Esophagus muscularis mucosa (tissue), 4 donors: ENCODE data around the gene KRTAP5-3. TPM values are rescaled to one million over a fixed set of nuclear protein-coding genes. Genes with fewer than 3 reads are reported as not detected.
"Not testable (repeated sequence)": the region's sequence is repeated elsewhere in the genome, so short reads cannot be mapped to it uniquely, and the experiment has no call there.

Experiments used
- DNase-seq: peaks from one replicate; pipeline ENCODE4 v3.0.0-alpha.2; 2017; ENCODE audit errors: extremely low spot score
- H3K27ac ChIP-seq, 4 donors: fragments of 200-600 bp; sonication (generic); replicated peaks in 1 of 4; 1 replicate in 3 of 4; 2 replicates in 1 of 4; pipeline ENCODE4 v1.5.1; 2016 to 2019; ENCODE audit warnings: mild to moderate bottlenecking in 1 of 4
- H3K27me3 ChIP-seq, 4 donors: fragments of 200-600 bp; sonication (generic); one replicate each; pipeline versions ENCODE4 v1.5.1 to v1.6.0; 2016 to 2019
- H3K36me3 ChIP-seq, 4 donors: fragments of 200-600 bp; sonication (generic); one replicate each; pipeline ENCODE4 v1.5.1; 2016 to 2019
- H3K4me1 ChIP-seq, 4 donors: fragments of 200-600 bp; sonication (generic); one replicate each; pipeline ENCODE4 v1.5.1; 2016 to 2019
- H3K4me3 ChIP-seq, 4 donors: fragments of 200-600 bp; sonication (generic); 1 replicate in 2 of 4; 2 replicates in 2 of 4; pipeline ENCODE4 v1.5.1; 2016 to 2019; ENCODE audit warnings: mild to moderate bottlenecking in 4 of 4, moderate library complexity in 1 of 4
- H3K9me3 ChIP-seq, 4 donors: fragments of 200-600 bp; sonication (generic); 1 replicate in 3 of 4; 2 replicates in 1 of 4; pipeline ENCODE4 v1.5.1; 2016 to 2019
- EP300 ChIP-seq: sonication (generic); formaldehyde crosslinking; IDR thresholded peaks from one replicate; pipeline ENCODE4 v1.6.1; 2017; ENCODE audit warnings: antibody characterized with exemption
- POLR2A ChIP-seq: fragments of 450-650 bp; IDR thresholded peaks from one replicate; pipeline ENCODE4 v1.6.1; 2017; ENCODE audit warnings: antibody characterized with exemption, moderate library complexity, mild to moderate bottlenecking, low read depth
- POLR2AphosphoS5 ChIP-seq, 2 donors: sonication (generic); formaldehyde crosslinking; IDR thresholded peaks; one replicate each; pipeline ENCODE4 v1.6.1; 2017; ENCODE audit warnings: antibody characterized with exemption in 2 of 2
- WGBS: methylation state at CpG from one replicate; pipeline ENCODE4 v1.1.5; 2018; 5-methylcytosine and 5-hydroxymethylcytosine counted together
- intact Hi-C: fragments of 100-400 bp; cut with DNase I; formaldehyde crosslinking; loops from one replicate; pipeline ENCODE4 v1.15.1; 2023
- total RNA-seq, 4 donors: library from RNA; depleted of rRNA; stranded (reverse); fragments of >200 nt; gene quantifications; one replicate each; pipeline versions ENCODE4 v1.1.0 to v1.2.1, GENCODE V29; 2016
- TF ChIP-seq, protein P1 (sequence below), 3 experiments: fragments of 200-600 bp in 2 of 3; fragments of 450-650 bp in 1 of 3; sonication (generic) in 2 of 3; IDR thresholded peaks; one replicate each; pipeline ENCODE4 v1.5.1; 2017 to 2019; ENCODE audit warnings: antibody characterized with exemption in 3 of 3, mild to moderate bottlenecking in 2 of 3, moderate library complexity in 1 of 3

KRTAP5-3 gene
- total RNA-seq, 4 donors from 2014 or later = not detected

DNA sequence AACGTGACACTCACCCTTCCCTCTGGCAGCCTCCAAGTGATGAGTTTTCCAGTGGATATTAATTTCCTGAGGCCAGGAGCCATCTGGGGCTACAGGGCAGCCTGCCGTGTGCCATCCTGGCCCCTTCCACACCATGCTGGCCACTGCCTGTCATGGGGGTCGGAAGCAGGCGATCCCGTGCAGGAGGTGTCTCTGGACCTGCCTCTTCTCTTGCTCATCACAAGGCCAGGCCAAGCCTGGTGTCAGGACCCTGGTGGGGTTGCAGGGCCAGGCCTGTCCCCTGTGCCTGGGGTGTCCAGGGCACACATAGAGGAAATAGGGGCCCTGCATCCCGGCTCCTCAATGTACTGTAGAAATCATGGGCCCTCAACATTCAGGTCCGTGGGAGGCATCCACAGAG is 3.6 kb downstream of the KRTAP5-3 start:
- intact Hi-C loops = no loop called here
- no peak for DNase-seq

DNA sequence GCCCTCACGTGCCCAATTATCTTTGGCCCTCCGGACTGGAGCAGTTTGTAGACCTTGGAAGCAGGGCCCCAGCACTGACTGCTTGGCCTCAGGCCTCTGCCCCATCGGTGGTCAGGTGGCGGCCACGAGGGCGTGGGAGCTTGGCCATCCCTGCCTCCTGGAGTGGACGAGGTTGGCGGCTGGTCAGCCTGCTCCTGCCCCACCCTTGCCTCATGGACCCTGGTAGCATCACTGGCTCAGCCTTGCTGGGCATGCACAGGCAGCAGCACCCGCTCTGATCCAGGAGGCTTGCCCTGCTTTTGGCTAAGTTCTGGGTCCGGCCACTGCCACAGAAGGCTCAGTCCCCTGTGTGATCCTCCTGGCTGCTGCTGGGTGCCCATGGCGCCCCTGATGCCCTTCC is 4.1 kb downstream of the KRTAP5-3 start:
- no peak overlapping the region for H3K4me3 ChIP-seq
- H3K9me3 ChIP-seq = no peaks in the 10 kb centered on the region
- DNase-seq = no peak
- peaks cover 0 to 53% (median 3%) of the 10 kb centered on the region in 4 donors for H3K27me3 ChIP-seq
- intact Hi-C loops = no loop called here
- no peaks in the 10 kb centered on the region for H3K36me3 ChIP-seq
- H3K27ac ChIP-seq = no peak overlapping the region
- WGBS = 93% methylated on average over 7 of the region's 11 CpGs
- no peak for TF ChIP-seq EP300
- no peak for TF ChIP-seq POLR2AphosphoS5 (IDR thresholded peaks at IDR 0.05)
- TF ChIP-seq, protein P1, sequence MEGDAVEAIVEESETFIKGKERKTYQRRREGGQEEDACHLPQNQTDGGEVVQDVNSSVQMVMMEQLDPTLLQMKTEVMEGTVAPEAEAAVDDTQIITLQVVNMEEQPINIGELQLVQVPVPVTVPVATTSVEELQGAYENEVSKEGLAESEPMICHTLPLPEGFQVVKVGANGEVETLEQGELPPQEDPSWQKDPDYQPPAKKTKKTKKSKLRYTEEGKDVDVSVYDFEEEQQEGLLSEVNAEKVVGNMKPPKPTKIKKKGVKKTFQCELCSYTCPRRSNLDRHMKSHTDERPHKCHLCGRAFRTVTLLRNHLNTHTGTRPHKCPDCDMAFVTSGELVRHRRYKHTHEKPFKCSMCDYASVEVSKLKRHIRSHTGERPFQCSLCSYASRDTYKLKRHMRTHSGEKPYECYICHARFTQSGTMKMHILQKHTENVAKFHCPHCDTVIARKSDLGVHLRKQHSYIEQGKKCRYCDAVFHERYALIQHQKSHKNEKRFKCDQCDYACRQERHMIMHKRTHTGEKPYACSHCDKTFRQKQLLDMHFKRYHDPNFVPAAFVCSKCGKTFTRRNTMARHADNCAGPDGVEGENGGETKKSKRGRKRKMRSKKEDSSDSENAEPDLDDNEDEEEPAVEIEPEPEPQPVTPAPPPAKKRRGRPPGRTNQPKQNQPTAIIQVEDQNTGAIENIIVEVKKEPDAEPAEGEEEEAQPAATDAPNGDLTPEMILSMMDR (IDR thresholded peaks at IDR 0.05) = no peak
- TF ChIP-seq POLR2A = no peak
- peaks cover 0 to 5% (median 0%) of the 10 kb centered on the region in 4 donors for H3K4me1 ChIP-seq

More for the DNA sequence above, 3.6 kb downstream of the KRTAP5-3 start:
- Histone ChIP-seq H3K4me1 (peaks cover 0 to 5% (median 0%) of the 10 kb centered on the region in 4 donors), H3K36me3 (no peaks in the 10 kb centered on the region), H3K9me3 (no peaks in the 10 kb centered on the region), H3K4me3 (no peak overlapping the region), H3K27me3 (peaks cover 0 to 59% (median 3%) of the 10 kb centered on the region in 4 donors), H3K27ac (no peak overlapping the region)
- WGBS = 84% methylated on average over 4 of the region's 7 CpGs
- TF ChIP-seq EP300 (no peak), POLR2A (no peak), POLR2AphosphoS5 (IDR thresholded peaks at IDR 0.05) (no peak)
- TF ChIP-seq, protein P1 (IDR thresholded peaks at IDR 0.05) = no peak

DNA sequence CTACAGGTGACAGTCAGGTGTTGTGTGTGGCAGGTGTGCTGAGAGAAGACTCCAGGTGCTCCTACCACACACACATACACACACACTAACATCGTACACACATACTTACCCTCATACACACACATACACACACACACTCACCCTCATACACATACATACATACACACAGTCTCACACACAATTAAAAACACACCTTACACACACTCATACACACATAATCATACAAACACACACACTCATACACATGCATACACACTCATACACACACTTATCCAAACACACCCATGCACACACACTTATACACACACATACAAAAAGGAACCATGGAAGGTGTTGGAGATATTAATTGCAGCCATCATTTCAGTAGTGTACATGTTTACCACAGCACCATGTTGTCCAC is 4.6 kb downstream of the KRTAP5-3 start:
- no peaks in the 10 kb centered on the region for H3K36me3 ChIP-seq
- WGBS = 80% methylated on average over 1 of the region's 1 CpG
- TF ChIP-seq, protein P1 (IDR thresholded peaks at IDR 0.05) = no peak
- TF ChIP-seq EP300 (no peak), POLR2AphosphoS5 (IDR thresholded peaks at IDR 0.05) (no peak), POLR2A (no peak)
- H3K4me1 ChIP-seq = peaks cover 0 to 5% (median 0%) of the 10 kb centered on the region in 4 donors
- H3K9me3 ChIP-seq = no peaks in the 10 kb centered on the region
- H3K27ac ChIP-seq = no peak overlapping the region
- H3K27me3 ChIP-seq = peaks cover 0 to 49% (median 3%) of the 10 kb centered on the region in 4 donors
- intact Hi-C loops = no loop called here
- no peak overlapping the region for H3K4me3 ChIP-seq
- DNase-seq = no peak

DNA sequence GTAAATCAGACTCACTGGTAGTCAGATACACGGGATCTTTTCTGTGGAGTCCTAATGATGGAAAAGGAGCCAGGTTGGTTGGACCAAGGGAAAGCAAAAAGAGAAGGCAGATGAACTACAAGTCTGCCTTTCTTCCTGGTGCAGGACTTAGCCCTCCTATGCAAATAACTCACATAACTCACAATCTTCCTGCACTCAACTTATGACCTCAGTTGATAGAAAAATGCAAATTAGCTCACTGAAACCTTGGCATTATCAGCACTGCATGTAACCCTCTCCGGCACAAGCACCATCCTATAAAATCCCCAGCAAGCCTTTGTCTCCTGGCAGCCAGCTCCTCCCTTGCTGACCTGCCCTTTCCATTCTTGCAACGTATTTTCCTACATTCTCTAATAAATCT is 6.6 kb downstream of the KRTAP5-3 start:
- WGBS = 78% methylated on average over 3 of the region's 3 CpGs
- not testable (repeated sequence) for DNase-seq

DNA sequence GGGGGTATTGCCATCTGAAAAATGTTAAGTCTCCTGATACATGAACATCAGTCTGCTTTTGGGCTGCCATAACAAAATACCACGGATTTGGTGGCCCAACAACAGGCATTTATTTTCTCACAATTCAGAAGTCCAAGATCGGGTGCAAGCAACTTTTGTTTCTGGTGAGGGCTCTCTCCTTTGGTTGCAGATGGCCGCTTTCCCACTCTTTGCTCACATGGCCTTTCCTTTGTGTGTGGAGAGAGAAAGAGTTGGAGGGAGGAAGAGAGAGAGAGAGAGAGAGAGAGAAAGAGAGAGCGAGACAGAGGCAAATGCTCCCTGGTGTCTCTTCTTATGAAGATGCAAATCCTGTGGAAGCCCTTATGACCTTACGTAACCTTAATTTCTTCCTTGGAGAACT is 7.6 kb downstream of the KRTAP5-3 start:
- Histone ChIP-seq H3K4me1 (no peaks in the 10 kb centered on the region), H3K4me3 (no peak overlapping the region), H3K27me3 (peaks cover 0 to 42% (median 3%) of the 10 kb centered on the region in 4 donors), H3K36me3 (no peaks in the 10 kb centered on the region), H3K9me3 (no peaks in the 10 kb centered on the region), H3K27ac (no peak overlapping the region)
- WGBS = 81% methylated on average over 5 of the region's 5 CpGs
- DNase-seq = no peak
- intact Hi-C loops = no loop called here
- TF ChIP-seq, protein P1 (IDR thresholded peaks at IDR 0.05) = no peak
- no peak for TF ChIP-seq EP300
- no peak for TF ChIP-seq POLR2AphosphoS5 (IDR thresholded peaks at IDR 0.05)
- TF ChIP-seq POLR2A = no peak

More for the DNA sequence above, 6.6 kb downstream of the KRTAP5-3 start:
- H3K9me3 ChIP-seq, H3K4me3 ChIP-seq, intact Hi-C loops, H3K4me1 ChIP-seq, H3K27ac ChIP-seq, H3K36me3 ChIP-seq: not testable (repeated sequence)
- peaks cover 0 to 48% (median 3%) of the 10 kb centered on the region in 4 donors for H3K27me3 ChIP-seq
